WTC11 (cell line): ENCODE measurements around the gene CAPZB. TPM values are rescaled to one million over a fixed set of nuclear protein-coding genes. Genes with fewer than 3 reads are reported as not detected.
A peak's percentile ranks its signal among the peaks of the same experiment; 100 is the strongest.

Experiments
- ATAC-seq: fragments of 200-7000 bp; cut with Tn5 transposase; 2 replicates; pipeline ENCODE4 v1.10.0; 2021; ENCODE audit warnings: mild to moderate bottlenecking, moderate library complexity
- CTCF ChIA-PET: fragments of 300-600 bp; sonication (Branson Sonifier 250); formaldehyde crosslinking; loops from one replicate; lab custom pipeline; 2021; ENCODE audit warnings: antibody characterized with exemption; lab: Charles Lee
- POLR2A ChIA-PET: fragments of 350-600 bp; sonication (Branson Sonifier 250); formaldehyde crosslinking; loops from one replicate; lab custom pipeline; 2021; ENCODE audit warnings: antibody characterized with exemption; lab: Charles Lee
- DNase-seq: peaks from one replicate; pipeline ENCODE4 v3.0.0; 2021; ENCODE audit warnings: low spot score
- H3K27ac Mint-ChIP-seq: 2 replicates; pipeline ENCODE4 v1.8.0; 2021; ENCODE audit warnings: mixed read lengths
- H3K27me3 Mint-ChIP-seq: 2 replicates; pipeline ENCODE4 v1.8.0; 2021; ENCODE audit warnings: low read depth, mild to moderate bottlenecking, moderate library complexity, mixed read lengths
- H3K36me3 Mint-ChIP-seq: 2 replicates; pipeline ENCODE4 v1.8.0; 2021; ENCODE audit warnings: mixed read lengths
- H3K4me1 Mint-ChIP-seq: 2 replicates; pipeline ENCODE4 v1.8.0; 2022; ENCODE audit warnings: mixed read lengths
- H3K4me3 Mint-ChIP-seq: 2 replicates; pipeline ENCODE4 v1.8.0; 2021; ENCODE audit warnings: mild to moderate bottlenecking, moderate library complexity, mixed read lengths
- H3K9me3 Mint-ChIP-seq: 2 replicates; pipeline ENCODE4 v1.8.0; 2021; ENCODE audit warnings: mixed read lengths
- ETV6 ChIP-seq: sonication (generic); formaldehyde crosslinking; IDR thresholded peaks from 2 replicates; pipeline ENCODE4 v1.8.1; 2022; ENCODE audit warnings: mild to moderate bottlenecking, missing genetic modification reagents
- FOXJ3 ChIP-seq: sonication (generic); formaldehyde crosslinking; IDR thresholded peaks from 2 replicates; pipeline ENCODE4 v1.9.0; 2021; ENCODE audit warnings: missing genetic modification reagents, mild to moderate bottlenecking, borderline replicate concordance
- GABPB1 ChIP-seq: sonication (generic); formaldehyde crosslinking; IDR thresholded peaks from 2 replicates; pipeline ENCODE4 v1.8.1; 2023; ENCODE audit warnings: mild to moderate bottlenecking, missing genetic modification reagents
- GTF2I ChIP-seq: fragments of 250-450 bp; sonication (Bioruptor Pico); conservative IDR thresholded peaks from 2 replicates; pipeline ENCODE4 v1.4.0; 2021; ENCODE audit warnings: mild to moderate bottlenecking
- IRF2 ChIP-seq: sonication (generic); formaldehyde crosslinking; IDR thresholded peaks from 2 replicates; pipeline ENCODE4 v1.8.0; 2022; ENCODE audit warnings: low read depth, missing genetic modification reagents, borderline replicate concordance
- JUN ChIP-seq: sonication (generic); formaldehyde crosslinking; IDR thresholded peaks from 2 replicates; pipeline ENCODE4 v1.8.0; 2023; ENCODE audit warnings: mild to moderate bottlenecking, missing genetic modification reagents
- MLX ChIP-seq: sonication (generic); formaldehyde crosslinking; IDR thresholded peaks from 2 replicates; pipeline ENCODE4 v1.8.1; 2023; ENCODE audit warnings: mild to moderate bottlenecking, missing genetic modification reagents, moderate library complexity
- NFATC4 ChIP-seq: fragments of 250-450 bp; sonication (Bioruptor Pico); IDR thresholded peaks from 2 replicates; pipeline ENCODE4 v1.9.0; 2021; ENCODE audit warnings: mild to moderate bottlenecking
- NR1H2 ChIP-seq: sonication (generic); formaldehyde crosslinking; IDR thresholded peaks from 2 replicates; pipeline ENCODE4 v1.9.0; 2021; ENCODE audit warnings: mild to moderate bottlenecking, moderate library complexity, missing genetic modification reagents
- NR2C2 ChIP-seq: sonication (generic); formaldehyde crosslinking; IDR thresholded peaks from 2 replicates; pipeline ENCODE4 v1.8.0; 2022; ENCODE audit warnings: mild to moderate bottlenecking, missing genetic modification reagents
- OVOL2 ChIP-seq: fragments of 250-450 bp; sonication (Bioruptor Pico); IDR thresholded peaks from 2 replicates; pipeline ENCODE4 v1.9.0; 2021; ENCODE audit warnings: mild to moderate bottlenecking, borderline replicate concordance
- PRRX2 ChIP-seq: fragments of 250-450 bp; sonication (Bioruptor Pico); IDR thresholded peaks from 2 replicates; pipeline ENCODE4 v1.8.0; 2021; ENCODE audit warnings: mild to moderate bottlenecking
- SMAD4 ChIP-seq: sonication (generic); formaldehyde crosslinking; IDR thresholded peaks from 2 replicates; pipeline ENCODE4 v1.8.0; 2022; ENCODE audit warnings: mild to moderate bottlenecking, missing genetic modification reagents
- STAT6 ChIP-seq: sonication (generic); formaldehyde crosslinking; conservative IDR thresholded peaks from 2 replicates; pipeline ENCODE4 v1.8.1; 2023; ENCODE audit warnings: mild to moderate bottlenecking, low read depth, missing genetic modification reagents, moderate library complexity
- TEAD4 ChIP-seq: sonication (generic); formaldehyde crosslinking; IDR thresholded peaks from 2 replicates; pipeline ENCODE4 v1.8.0; 2022; ENCODE audit warnings: mild to moderate bottlenecking, missing genetic modification reagents
- USF1 ChIP-seq: sonication (generic); formaldehyde crosslinking; IDR thresholded peaks from 2 replicates; pipeline ENCODE4 v1.8.0; 2022; ENCODE audit warnings: mild to moderate bottlenecking, missing genetic modification reagents
- USF2 ChIP-seq: sonication (generic); formaldehyde crosslinking; IDR thresholded peaks from 2 replicates; pipeline ENCODE4 v1.8.1; 2023; ENCODE audit warnings: mild to moderate bottlenecking, missing genetic modification reagents, moderate library complexity
- ZNF219 ChIP-seq: sonication (generic); formaldehyde crosslinking; IDR thresholded peaks from 2 replicates; pipeline ENCODE4 v1.8.0; 2023; ENCODE audit warnings: missing genetic modification reagents, mild to moderate bottlenecking, borderline replicate concordance
- ZNF317 ChIP-seq: sonication (generic); formaldehyde crosslinking; IDR thresholded peaks from 2 replicates; pipeline ENCODE4 v1.8.1; 2023; ENCODE audit warnings: low read depth, mild to moderate bottlenecking, moderate library complexity, missing genetic modification reagents, borderline replicate concordance
- ZNF416 ChIP-seq: fragments of 250-450 bp; sonication (Bioruptor Pico); IDR thresholded peaks from 2 replicates; pipeline ENCODE4 v1.9.0; 2021; ENCODE audit warnings: mild to moderate bottlenecking, inconsistent platforms
- total RNA-seq: library from RNA; stranded (reverse); gene quantifications from 3 replicates; pipeline ENCODE4 v1.2.3, GENCODE V29; 2021

The CAPZB gene
- total RNA-seq, 1 experiment from 2014 or later = 348 TPM

- POLR2A ChIA-PET = interaction anchor here (1.6 kb wide), 1 partner anchor 15 kb away, joined by 5 read pairs; no protein-coding TSS in a partner anchor
- no peak overlapping the region for H3K4me3 Mint-ChIP-seq
- TF ChIP-seq NR1H2 (no peak), OVOL2 (no peak), USF1 (no peak), TEAD4 (CRISPR knock-in tag) (no peak), GTF2I (CRISPR knock-in tag) (no peak), ZNF219 (CRISPR knock-in tag) (no peak), STAT6 (no peak), NR2C2 (CRISPR knock-in tag) (no peak), GABPB1 (CRISPR knock-in tag) (no peak), MLX (CRISPR knock-in tag) (no peak), ZNF416 (no peak)
- peak overlapping the region; percentile 22 for H3K27ac Mint-ChIP-seq
- DNase-seq (no peak), ATAC-seq (no peak)
- no peaks in the 10 kb centered on the region for H3K27me3 Mint-ChIP-seq
- H3K4me1 Mint-ChIP-seq = peaks cover 57% of the 10 kb centered on the region
- CTCF ChIA-PET = interaction anchor here (1.5 to 4.3 kb wide), 4 partner anchors 9 to 175 kb away, joined by 3 to 71 read pairs (median 18); no protein-coding TSS in a partner anchor
- no peaks in the 10 kb centered on the region; the same call in 1 of the 2 replicates for H3K36me3 Mint-ChIP-seq
- H3K9me3 Mint-ChIP-seq = no peaks in the 10 kb centered on the region
These were observed 77.7 kb downstream of the CAPZB start for GRCh38 chr1:19407494-19408096.

- no peaks in the 10 kb centered on the region for H3K27me3 Mint-ChIP-seq
- ChIA-PET POLR2A (interaction anchor here (0.5 to 1.6 kb wide), 2 partner anchors 11 to 14 kb away, joined by 4 to 5 read pairs; no protein-coding TSS in a partner anchor), CTCF (interaction anchor here (0.8 to 4.3 kb wide), 12 partner anchors 10 to 253 kb away, joined by 3 to 71 read pairs (median 4); no protein-coding TSS in a partner anchor)
- ATAC-seq (no peak), DNase-seq (no peak)
- H3K27ac Mint-ChIP-seq = peak overlapping the region; percentile 77
- H3K36me3 Mint-ChIP-seq = no peaks in the 10 kb centered on the region; the same call in 1 of the 2 replicates
- H3K9me3 Mint-ChIP-seq = no peaks in the 10 kb centered on the region
- peaks cover 66% of the 10 kb centered on the region for H3K4me1 Mint-ChIP-seq
- TF ChIP-seq USF2 (no peak), PRRX2 (no peak), ETV6 (CRISPR knock-in tag) (no peak), ZNF317 (CRISPR knock-in tag) (no peak), ZNF219 (CRISPR knock-in tag) (no peak), NFATC4 (CRISPR knock-in tag) (no peak), NR1H2 (no peak), IRF2 (CRISPR knock-in tag) (no peak), MLX (CRISPR knock-in tag) (no peak), SMAD4 (CRISPR knock-in tag) (no peak), FOXJ3 (CRISPR knock-in tag) (no peak), JUN (no peak)
- no peak overlapping the region for H3K4me3 Mint-ChIP-seq
These were observed 78.7 kb downstream of the CAPZB start for GRCh38 chr1:19406680-19407079.
